SK-N-MC (cell line): ENCODE data around the gene SPEM3.

ENCODE experiments used
- EZH2 ChIP-seq: fragments of 200-600 bp; sonication (generic); IDR thresholded peaks from one replicate; pipeline ENCODE4 v1.6.1; 2017; ENCODE audit warnings: antibody characterized with exemption
- FOXP2 ChIP-seq: optimal IDR thresholded peaks from 2 replicates; pipeline ENCODE3; 2011; ENCODE audit warnings: mild to moderate bottlenecking, moderate library complexity; ENCODE audit not compliant: insufficient read depth; ENCODE audit errors: extremely low read length, control extremely low read depth
- POLR2AphosphoS5 ChIP-seq: IDR thresholded peaks from 2 replicates; pipeline ENCODE4 v1.6.1; 2012; ENCODE audit warnings: mild to moderate bottlenecking, low read depth, low read length, borderline replicate concordance

- TF ChIP-seq POLR2AphosphoS5 (peak; percentile 9; the same call in 1 of the 2 replicates), EZH2 (no peak), FOXP2 (no peak)
These were observed 7.3 kb downstream of the SPEM3 start for GRCh38 chr17:7435676-7436555.
